Karpas-422 (cell line): Measurements from ENCODE around the gene TRAF3. TPM values are rescaled to one million over a fixed set of nuclear protein-coding genes. Genes with fewer than 3 reads are reported as not detected.

Experiments
- DNase-seq: peaks from one replicate; pipeline ENCODE4 v3.0.0-alpha.2; 2015
- H2AFZ ChIP-seq: fragments of 200-600 bp; sonication (generic); 2 replicates; pipeline ENCODE4 v1.6.1; 2014; ENCODE audit warnings: antibody characterized with exemption, low read length, mixed read lengths
- H3K27ac ChIP-seq: fragments of 200-600 bp; sonication (generic); 2 replicates; pipeline ENCODE4 v1.5.1; 2014; ENCODE audit warnings: mild to moderate bottlenecking, low read length, moderate library complexity
- H3K27me3 ChIP-seq: fragments of 200-600 bp; sonication (generic); 2 replicates; pipeline ENCODE4 v1.6.1; 2014; ENCODE audit warnings: low read length, mixed read lengths
- H3K36me3 ChIP-seq: fragments of 200-600 bp; sonication (generic); 2 replicates; pipeline ENCODE4 v1.6.1; 2014; ENCODE audit warnings: low read length, mixed read lengths; ENCODE audit not compliant: insufficient read depth
- H3K4me1 ChIP-seq: fragments of 200-600 bp; sonication (generic); 2 replicates; pipeline ENCODE4 v1.6.1; 2014; ENCODE audit warnings: mild to moderate bottlenecking, low read length, mixed read lengths
- H3K4me2 ChIP-seq: fragments of 200-600 bp; sonication (generic); 2 replicates; pipeline ENCODE4 v1.6.1; 2014; ENCODE audit warnings: low read length, low read depth, mild to moderate bottlenecking; ENCODE audit not compliant: poor library complexity, severe bottlenecking
- H3K4me3 ChIP-seq: fragments of 200-600 bp; sonication (generic); 2 replicates; pipeline ENCODE4 v1.5.1; 2014; ENCODE audit warnings: mild to moderate bottlenecking, antibody characterized with exemption, low read length, mixed read lengths
- H3K79me2 ChIP-seq: fragments of 200-600 bp; sonication (generic); 2 replicates; pipeline ENCODE4 v1.6.1; 2014; ENCODE audit warnings: mild to moderate bottlenecking, low read length, mixed read lengths
- H3K9ac ChIP-seq: fragments of 200-600 bp; sonication (generic); 2 replicates; pipeline ENCODE4 v1.6.0; 2014; ENCODE audit warnings: low read length
- H3K9me2 ChIP-seq: fragments of 200-600 bp; sonication (generic), shearing (Covaris generic); replicated peaks from 2 replicates; pipeline ENCODE4 v1.6.0; 2014; ENCODE audit warnings: mild to moderate bottlenecking, low read length, moderate library complexity; ENCODE audit not compliant: insufficient read depth
- H3K9me3 ChIP-seq: fragments of 300-700, 200-600 bp; sonication (generic); 2 replicates; pipeline ENCODE4 v1.6.1; 2014; ENCODE audit warnings: low read length, mixed read lengths
- H4K20me1 ChIP-seq: fragments of 200-600 bp; sonication (generic); 2 replicates; pipeline ENCODE4 v1.6.1; 2014; ENCODE audit warnings: mild to moderate bottlenecking, antibody characterized with exemption, low read length, low read depth; ENCODE audit not compliant: insufficient read depth
- total RNA-seq: library from RNA; depleted of rRNA; stranded (reverse); fragments of >200 nt; shearing (Covaris generic); gene quantifications from 2 replicates; pipeline ENCODE4 v1.2.3, GENCODE V29; 2014; ENCODE audit warnings: low replicate concordance

Gene TRAF3
- total RNA-seq, 1 experiment from 2014 or later = 79.1 TPM

- H3K27ac ChIP-seq = no peak overlapping the region
- no peaks in the 10 kb centered on the region for H3K79me2 ChIP-seq
- H4K20me1 ChIP-seq = 0 out of 2 replicates have a peak, but pooled peaks cover 4% of the 10 kb centered on the region
- H3K36me3 ChIP-seq = peaks cover 11% of the 10 kb centered on the region
- H3K4me2 ChIP-seq = no peak overlapping the region
- H3K27me3 ChIP-seq = no peaks in the 10 kb centered on the region
- no peaks in the 10 kb centered on the region for H3K9me2 ChIP-seq
- H3K4me1 ChIP-seq = no peaks in the 10 kb centered on the region
- H3K9me3 ChIP-seq = no peaks in the 10 kb centered on the region
- no peak overlapping the region for H2AFZ ChIP-seq
- H3K9ac ChIP-seq = no peak overlapping the region
- no peak for DNase-seq
- H3K4me3 ChIP-seq = no peak overlapping the region
Measured at GRCh38 chr14:102748806-102749205, 28.4 kb upstream of the TRAF3 start.

- Histone ChIP-seq H3K36me3 (peaks cover 18% of the 10 kb centered on the region), H3K79me2 (no peaks in the 10 kb centered on the region), H3K27me3 (no peaks in the 10 kb centered on the region), H3K4me3 (no peak overlapping the region), H3K4me1 (no peaks in the 10 kb centered on the region), H3K4me2 (no peak overlapping the region), H3K9me3 (no peaks in the 10 kb centered on the region), H3K9ac (no peak overlapping the region), H3K9me2 (no peaks in the 10 kb centered on the region), H2AFZ (no peak overlapping the region), H3K27ac (no peak overlapping the region), H4K20me1 (0 out of 2 replicates have a peak, but pooled peaks cover 4% of the 10 kb centered on the region)
- DNase-seq = no peak
Measured at GRCh38 chr14:102749393-102750305, 27.6 kb upstream of the TRAF3 start.

GRCh38 chr14:102750376-102750775 lies 26.9 kb upstream of the TRAF3 start:
- Histone ChIP-seq H3K4me1 (no peaks in the 10 kb centered on the region), H4K20me1 (0 out of 2 replicates have a peak, but pooled peaks cover 4% of the 10 kb centered on the region), H3K9me3 (no peaks in the 10 kb centered on the region), H3K36me3 (peaks cover 18% of the 10 kb centered on the region), H3K9me2 (no peaks in the 10 kb centered on the region), H3K27ac (no peak overlapping the region), H2AFZ (no peak overlapping the region), H3K9ac (no peak overlapping the region), H3K27me3 (no peaks in the 10 kb centered on the region), H3K79me2 (no peaks in the 10 kb centered on the region), H3K4me3 (no peak overlapping the region), H3K4me2 (no peak overlapping the region)
- no peak for DNase-seq

GRCh38 chr14:102751088-102751487 lies 26.2 kb upstream of the TRAF3 start:
- Histone ChIP-seq H3K4me3 (no peak overlapping the region), H3K9me3 (no peaks in the 10 kb centered on the region), H3K27me3 (no peaks in the 10 kb centered on the region), H3K9me2 (no peaks in the 10 kb centered on the region), H2AFZ (no peak overlapping the region), H3K79me2 (no peaks in the 10 kb centered on the region), H3K4me1 (no peaks in the 10 kb centered on the region), H3K27ac (no peak overlapping the region), H3K36me3 (peaks cover 18% of the 10 kb centered on the region), H3K4me2 (no peak overlapping the region), H4K20me1 (0 out of 2 replicates have a peak, but pooled peaks cover 4% of the 10 kb centered on the region), H3K9ac (no peak overlapping the region)
- DNase-seq = no peak

GRCh38 chr14:102752239-102752847 lies 24.9 kb upstream of the TRAF3 start:
- Histone ChIP-seq H3K4me3 (no peak overlapping the region), H3K36me3 (peaks cover 9% of the 10 kb centered on the region; the same call in 1 of the 2 replicates), H3K27me3 (no peaks in the 10 kb centered on the region), H2AFZ (no peak overlapping the region), H3K4me2 (no peak overlapping the region), H3K4me1 (no peaks in the 10 kb centered on the region), H4K20me1 (0 out of 2 replicates have a peak, but pooled peaks cover 4% of the 10 kb centered on the region), H3K9ac (no peak overlapping the region), H3K27ac (no peak overlapping the region), H3K9me3 (no peaks in the 10 kb centered on the region), H3K9me2 (no peaks in the 10 kb centered on the region), H3K79me2 (no peaks in the 10 kb centered on the region)
- no peak for DNase-seq

- Histone ChIP-seq H3K4me3 (no peak overlapping the region), H3K9ac (no peak overlapping the region), H3K79me2 (no peaks in the 10 kb centered on the region), H4K20me1 (no peaks in the 10 kb centered on the region), H2AFZ (no peak overlapping the region), H3K27me3 (no peaks in the 10 kb centered on the region), H3K27ac (no peak overlapping the region), H3K36me3 (peaks cover 8% of the 10 kb centered on the region; the same call in 1 of the 2 replicates), H3K4me1 (no peaks in the 10 kb centered on the region), H3K9me2 (no peaks in the 10 kb centered on the region), H3K9me3 (no peaks in the 10 kb centered on the region), H3K4me2 (no peak overlapping the region)
- no peak for DNase-seq
Measured at GRCh38 chr14:102754370-102755262, 22.6 kb upstream of the TRAF3 start.

GRCh38 chr14:102757646-102758045 lies 19.6 kb upstream of the TRAF3 start:
- no peak for DNase-seq
- no peak overlapping the region for H2AFZ ChIP-seq
- H3K27me3 ChIP-seq = no peaks in the 10 kb centered on the region
- no peak overlapping the region for H3K4me2 ChIP-seq
- no peak overlapping the region for H3K27ac ChIP-seq
- H3K9me2 ChIP-seq = no peaks in the 10 kb centered on the region
- no peak overlapping the region for H3K4me3 ChIP-seq
- H4K20me1 ChIP-seq = no peaks in the 10 kb centered on the region
- H3K36me3 ChIP-seq = peaks cover 8% of the 10 kb centered on the region; the same call in 1 of the 2 replicates
- H3K79me2 ChIP-seq = no peaks in the 10 kb centered on the region
- H3K4me1 ChIP-seq = no peaks in the 10 kb centered on the region
- no peaks in the 10 kb centered on the region for H3K9me3 ChIP-seq
- no peak overlapping the region for H3K9ac ChIP-seq
